K562 (cell line): ENCODE measurements around the gene FABP3. TPM values are rescaled to one million over a fixed set of nuclear protein-coding genes. Genes with fewer than 3 reads are reported as not detected.

Experiments used
- ATAC-seq: fragments of 200-7000 bp; cut with Tn5 transposase; 3 replicates; pipeline ENCODE4 v1.9.1; 2020; ENCODE audit warnings: moderate library complexity
- BruUV-seq: library from RNA; stranded (reverse); fragments of 400-500 nt; replicated peaks from 2 replicates; lab custom pipeline; 2021; lab: Mats Ljungman, UMichigan
- CTCF ChIA-PET: fragments of 300-600 bp; formaldehyde crosslinking; extraction: SDS; loops from one replicate; lab custom pipeline; 2021; ENCODE audit warnings: low intra/inter-chr PET ratio; lab: Yijun Ruan, JAX
- POLR2A ChIA-PET: fragments of 300-600, 350-650 bp; sonication (Branson Sonifier 250); formaldehyde crosslinking; extraction: SDS; loops from one replicate; lab custom pipeline; 2021; ENCODE audit warnings: antibody characterized with exemption, inconsistent platforms; lab: Yijun Ruan, JAX
- DNase-seq, 4 experiments: peaks; one replicate each; pipeline versions ENCODE4 v3.0.0 to v3.0.0-alpha.2; 2011 to 2018; ENCODE audit warnings: low spot score in 3 of 4, mixed read lengths in 3 of 4; ENCODE audit errors: extremely low read depth in 1 of 4
- FAIRE-seq: peaks from 2 replicates; lab custom pipeline; 2011; peaks lifted over from hg19 to GRCh38; lab: Jason Lieb, UNC
- H2AFZ ChIP-seq: 2 replicates; pipeline ENCODE4 v1.6.0; 2011; ENCODE audit warnings: low read depth, low read length, control low read depth, inconsistent platforms
- H3K27ac ChIP-seq: fragments of 200-600 bp; 3 replicates; pipeline ENCODE4 v1.8.0; 2011; ENCODE audit warnings: low read depth, mild to moderate bottlenecking, control low read depth, inconsistent platforms, low read length, moderate library complexity, mixed read lengths; ENCODE audit errors: extremely low read depth
- H3K27me3 ChIP-seq, 2 experiments: fragments of 300-600 bp in 1 of 2; 2 replicates in 1 of 2; 3 replicates in 1 of 2; pipeline versions ENCODE4 v1.6.0 to v1.8.0; 2011; ENCODE audit warnings: inconsistent platforms in 2 of 2, low read length in 2 of 2, mild to moderate bottlenecking in 1 of 2, mixed read lengths in 1 of 2, moderate library complexity in 1 of 2; ENCODE audit not compliant: control insufficient read depth in 2 of 2, insufficient read depth in 2 of 2
- H3K36me3 ChIP-seq: fragments of 300-600 bp; 3 replicates; pipeline ENCODE4 v1.8.0; 2011; ENCODE audit warnings: mild to moderate bottlenecking, low read length, inconsistent platforms; ENCODE audit not compliant: control insufficient read depth, insufficient read depth
- H3K4me1 ChIP-seq, 2 experiments: fragments of 200-600 bp in 1 of 2; replicated peaks in 1 of 2; 2 replicates in 1 of 2; 3 replicates in 1 of 2; pipeline versions ENCODE4 v1.5.1 to v1.8.0; 2011; ENCODE audit warnings: inconsistent platforms in 2 of 2, low read length in 2 of 2, mild to moderate bottlenecking in 1 of 2, mixed read lengths in 1 of 2, moderate library complexity in 1 of 2; ENCODE audit not compliant: control insufficient read depth in 2 of 2, insufficient read depth in 2 of 2
- H3K4me2 ChIP-seq: 2 replicates; pipeline ENCODE4 v1.6.1; 2011; ENCODE audit warnings: low read length, control low read depth, inconsistent platforms, mixed read lengths; ENCODE audit not compliant: insufficient read depth
- H3K4me3 ChIP-seq: fragments of 200-600 bp; sonication (generic), shearing (Covaris generic); 2 replicates; pipeline ENCODE4 v1.5.1; 2016; ENCODE audit warnings: control low read depth, inconsistent platforms
- H3K79me2 ChIP-seq: fragments of 200-600 bp; 3 replicates; pipeline ENCODE4 v1.8.0; 2011; ENCODE audit warnings: low read length, inconsistent platforms; ENCODE audit not compliant: control insufficient read depth, insufficient read depth
- H3K9ac ChIP-seq, 2 experiments: 2 replicates each; pipeline versions ENCODE4 v1.6.0 to v1.6.1; 2011; ENCODE audit warnings: low read depth in 2 of 2, low read length in 2 of 2, control low read depth in 1 of 2, inconsistent platforms in 1 of 2, mild to moderate bottlenecking in 1 of 2, mixed read lengths in 1 of 2; ENCODE audit not compliant: insufficient read depth in 1 of 2
- H3K9me1 ChIP-seq: one replicate; pipeline ENCODE4 v1.6.0; 2011; ENCODE audit warnings: inconsistent platforms, mild to moderate bottlenecking, low read length, moderate library complexity; ENCODE audit not compliant: control insufficient read depth, insufficient read depth
- H3K9me3 ChIP-seq: replicated peaks from 2 replicates; pipeline ENCODE4 v1.5.1; 2011; ENCODE audit warnings: low read depth, low read length, inconsistent platforms; ENCODE audit not compliant: control insufficient read depth, insufficient read depth
- H4K20me1 ChIP-seq: replicated peaks from 2 replicates; pipeline ENCODE4 v1.6.1; 2011; ENCODE audit warnings: low read length, inconsistent platforms, mixed read lengths; ENCODE audit not compliant: control insufficient read depth, insufficient read depth
- CBFA2T2 ChIP-seq: fragments of 450-650 bp; conservative IDR thresholded peaks from 2 replicates; pipeline ENCODE4 v1.6.1; 2017; ENCODE audit warnings: mild to moderate bottlenecking
- HMG20B ChIP-seq: fragments of 250-450 bp; sonication (Bioruptor Pico); IDR thresholded peaks from 2 replicates; pipeline ENCODE4 v1.5.0; 2021; ENCODE audit warnings: mild to moderate bottlenecking
- TBP ChIP-seq: optimal IDR thresholded peaks from 2 replicates; pipeline ENCODE3; 2011; ENCODE audit warnings: low read depth, low read length, improper control_type of control experiment
- WGBS: fragments of 100-300 bp; shearing (Covaris generic); methylation state at CpG from one replicate; pipeline ENCODE4 v1.1.6; 2016; ENCODE audit warnings: low coverage, mixed read lengths; ENCODE audit not compliant: insufficient coverage; ENCODE audit errors: missing lambda C conversion rate; 5-methylcytosine and 5-hydroxymethylcytosine counted together
- in situ Hi-C: fragments of 300-500 bp; cut with MboI; formaldehyde crosslinking; loops from 4 replicates; pipeline ENCODE4 v1.15.0; 2018; ENCODE audit warnings: inconsistent platforms, mixed read lengths
- intact Hi-C: fragments of 100-400 bp; cut with micrococcal nuclease; formaldehyde crosslinking; loops from 2 replicates; pipeline ENCODE4 v1.14.2; 2022
- polyA plus RNA-seq, 8 experiments: library from polyadenylated mRNA; depleted of rRNA in 4 of 8; stranded (reverse) in 5 of 8; unstranded in 3 of 8; fragments of >200 nt; fragmentation: Nextera tagmentation in 2 of 8; fragmentation: Illumina TruSeq in 1 of 8; extraction: Ambion mirVana in 2 of 8; extraction: Trizol in 1 of 8; gene quantifications; 2 replicates each; pipeline versions ENCODE4 v1.2.1 to v1.2.3, GENCODE V29; 2011 to 2014; ENCODE audit warnings: inconsistent platforms in 1 of 8, missing spikeins in 1 of 8
- total RNA-seq, 7 experiments: library from RNA; depleted of rRNA in 6 of 7; stranded (reverse); fragments of >200 nt in 6 of 7; fragmentation: Illumina TruSeq in 2 of 7; extraction: Trizol in 2 of 7; gene quantifications; 2 replicates each; pipeline versions ENCODE4 v1.2.1 to v1.2.3, GENCODE V29; 2011 to 2021; ENCODE audit warnings: low replicate concordance in 1 of 7

FABP3 gene
- total and polyA plus RNA-seq, 9 of the 15 experiments (the other 6 are each of a cell fraction or from before 2014, with no cell fraction given), result 0.22 TPM; not detected in 8

DNA sequence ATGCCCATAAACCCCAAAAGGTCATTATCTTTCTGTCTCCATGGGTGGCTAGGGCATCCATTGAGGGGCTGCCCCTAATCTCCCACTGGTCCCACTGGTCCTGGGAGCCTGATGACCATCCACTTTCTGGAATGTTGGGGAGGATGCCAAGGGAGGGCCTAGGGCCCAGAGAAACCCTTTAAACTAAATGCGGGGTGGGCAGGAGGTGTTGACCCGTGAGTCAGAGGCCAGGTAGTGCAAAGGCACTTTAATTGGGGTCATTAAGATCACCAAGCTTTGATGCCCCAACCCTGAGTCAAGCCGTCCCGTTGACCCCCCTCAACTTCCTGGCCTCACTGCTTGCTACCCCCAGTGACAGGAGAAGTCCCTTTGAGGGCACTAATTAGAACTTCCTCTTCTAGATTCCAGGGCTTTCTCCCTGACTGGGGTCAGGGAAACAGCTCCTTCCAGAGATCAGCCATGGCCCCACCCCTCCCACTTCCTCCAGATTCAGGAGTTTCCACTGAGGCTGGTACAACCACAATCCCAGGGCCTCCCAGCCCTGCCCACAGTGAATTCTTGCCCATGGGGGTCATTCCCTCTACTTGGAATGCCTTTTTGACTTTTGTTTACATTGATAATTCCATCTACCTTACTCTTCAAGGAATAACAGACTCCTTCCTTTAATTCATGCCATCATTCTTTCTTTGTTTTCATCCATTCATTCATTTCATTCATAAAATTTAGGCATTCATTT is 24.7 kb upstream of the FABP3 start:
- no peak for DNase-seq
- FAIRE-seq, result no peak
- ChIA-PET POLR2A (interaction anchor here (0.8 to 1.4 kb wide), 2 partner anchors 14 to 23 kb away, joined by 4 to 5 read pairs; no protein-coding TSS in a partner anchor), CTCF (interaction anchor here (1.2 to 4.2 kb wide), 2 partner anchors 25 to 152 kb away, joined by 5 to 52 read pairs; no protein-coding TSS in a partner anchor)
- Histone ChIP-seq H4K20me1 (0 out of 2 replicates have a peak, but pooled peaks cover 10% of the 10 kb centered on the region), H3K36me3 (no peaks in the 10 kb centered on the region), H3K79me2 (no peaks in the 10 kb centered on the region), H3K4me3 (no peak overlapping the region), H3K9ac (no peak overlapping the region), H3K9me1 (no peaks in the 10 kb centered on the region), H2AFZ (no peak overlapping the region), H3K27ac (no peak overlapping the region), H3K4me2 (no peak overlapping the region), H3K4me1 (peaks cover 8 to 12% of the 10 kb centered on the region in 2 experiments; a peak in 4 of 5 replicates), H3K9me3 (no peaks in the 10 kb centered on the region; the same call in 1 of the 2 replicates), H3K27me3 (peaks cover 5 to 8% of the 10 kb centered on the region in 2 experiments; a peak in 3 of 5 replicates)
- in situ Hi-C loops (no loop called here), intact Hi-C loops (loop anchor here (10.0 kb wide), 1 partner anchor 213 kb away; no protein-coding TSS in a partner anchor)
- TF ChIP-seq HMG20B (CRISPR knock-in tag) (no peak), CBFA2T2 (no peak), TBP (no peak)
- BruUV-seq, result no TSS peak
- no peak for ATAC-seq
- 11% methylated on average over 4 of the region's 4 CpGs for WGBS
